ENCODE data around the gene SPTLC2. TPM values are rescaled to one million over a fixed set of nuclear protein-coding genes. Genes with fewer than 3 reads are reported as not detected.

Gene SPTLC2
- total and polyA plus RNA-seq, 2 of the 13 experiments (the other 11 are each of a cell fraction or from before 2014, with no cell fraction given): 17.4 to 17.5 TPM

GRCh38 chr14:77616454-77617229, at the start of gene SPTLC2 (continued):
- TF ChIP-seq ZNF160 (CRISPR knock-in tag; IDR thresholded peaks at IDR 0.05) (peak; percentile 16; the same call in 1 of the 2 replicates), ZNF496 (CRISPR knock-in tag; IDR thresholded peaks at IDR 0.05; ENCODE audit: insufficient replicate concordance) (no peak), HDAC2 (CRISPR knock-in tag; IDR thresholded peaks at IDR 0.05) (peak; percentile 38), ZNF550 (CRISPR knock-in tag; IDR thresholded peaks at IDR 0.05; ENCODE audit: borderline replicate concordance) (no peak), ZNF407 (CRISPR knock-in tag; IDR thresholded peaks at IDR 0.05; ENCODE audit: not compliant biosample characterization) (no peak), PAWR (CRISPR knock-in tag; IDR thresholded peaks at IDR 0.05; ENCODE audit: borderline replicate concordance) (no peak), ZNF142 (CRISPR knock-in tag; IDR thresholded peaks at IDR 0.05) (no peak; the same call in 1 of the 2 replicates), HNF4G (IDR thresholded peaks at IDR 0.05; ENCODE audit: borderline replicate concordance, low read depth, low read length) (no peak), HNF4G (CRISPR knock-in tag; IDR thresholded peaks at IDR 0.05; ENCODE audit: borderline replicate concordance, low read depth) (peak; percentile 41; the same call in 1 of the 2 replicates), AGO1 (IDR thresholded peaks at IDR 0.05; ENCODE audit: low read depth, low read length, poor library complexity, severe bottlenecking) (no peak), HMGXB4 (CRISPR knock-in tag; IDR thresholded peaks at IDR 0.05; ENCODE audit: borderline replicate concordance in 1 of 2, low read depth in 1 of 2) (peak; percentile 59 to 75; a peak in 3 of 4 replicates)
